RWPE1 (cell line): ENCODE measurements around the gene FAM234A.

ENCODE experiments used
- CTCF ChIA-PET: fragments of 350-600 bp; sonication (Branson Sonifier 250); formaldehyde crosslinking; extraction: SDS; loops from one replicate; lab custom pipeline; 2021; lab: Yijun Ruan, JAX
- POLR2A ChIA-PET: fragments of 400-600 bp; formaldehyde crosslinking; extraction: SDS; loops from one replicate; lab custom pipeline; 2020; ENCODE audit warnings: antibody characterized with exemption; ENCODE audit not compliant: low non-redundant PET; lab: Yijun Ruan, JAX
- DNase-seq: peaks from one replicate; pipeline ENCODE4 v3.0.0; 2012; ENCODE audit warnings: low spot score
- H3K27ac ChIP-seq: fragments of 450-650 bp; 2 replicates; pipeline ENCODE4 v1.5.1; 2017
- TF ChIP-seq, protein P1 (sequence below): fragments of 450-650 bp; conservative IDR thresholded peaks from 2 replicates; pipeline ENCODE4 v1.5.1; 2017; ENCODE audit warnings: low read depth, mild to moderate bottlenecking

FAM234A gene

GRCh38 chr16:272633-273546, 38.3 kb downstream of the FAM234A start:
- H3K27ac ChIP-seq: no peak overlapping the region
- POLR2A ChIA-PET: no interaction called here
- no peak for DNase-seq
- TF ChIP-seq, protein P1, sequence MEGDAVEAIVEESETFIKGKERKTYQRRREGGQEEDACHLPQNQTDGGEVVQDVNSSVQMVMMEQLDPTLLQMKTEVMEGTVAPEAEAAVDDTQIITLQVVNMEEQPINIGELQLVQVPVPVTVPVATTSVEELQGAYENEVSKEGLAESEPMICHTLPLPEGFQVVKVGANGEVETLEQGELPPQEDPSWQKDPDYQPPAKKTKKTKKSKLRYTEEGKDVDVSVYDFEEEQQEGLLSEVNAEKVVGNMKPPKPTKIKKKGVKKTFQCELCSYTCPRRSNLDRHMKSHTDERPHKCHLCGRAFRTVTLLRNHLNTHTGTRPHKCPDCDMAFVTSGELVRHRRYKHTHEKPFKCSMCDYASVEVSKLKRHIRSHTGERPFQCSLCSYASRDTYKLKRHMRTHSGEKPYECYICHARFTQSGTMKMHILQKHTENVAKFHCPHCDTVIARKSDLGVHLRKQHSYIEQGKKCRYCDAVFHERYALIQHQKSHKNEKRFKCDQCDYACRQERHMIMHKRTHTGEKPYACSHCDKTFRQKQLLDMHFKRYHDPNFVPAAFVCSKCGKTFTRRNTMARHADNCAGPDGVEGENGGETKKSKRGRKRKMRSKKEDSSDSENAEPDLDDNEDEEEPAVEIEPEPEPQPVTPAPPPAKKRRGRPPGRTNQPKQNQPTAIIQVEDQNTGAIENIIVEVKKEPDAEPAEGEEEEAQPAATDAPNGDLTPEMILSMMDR: no peak
- CTCF ChIA-PET: interaction anchor here (0.5 to 2.7 kb wide), 2 partner anchors 44 to 89 kb away, joined by 3 to 9 read pairs; partner anchors contain the start of gene LUC7L

GRCh38 chr16:273547-274421, 39.2 kb downstream of the FAM234A start:
- DNase-seq: peak; percentile 46
- ChIA-PET CTCF (interaction anchor here (0.5 to 2.7 kb wide), 3 partner anchors 32 to 88 kb away, joined by 3 to 9 read pairs (median 4); partner anchors contain the start of gene LUC7L), POLR2A (interaction anchor here (0.6 kb wide), 1 partner anchor 39 kb away, joined by 3 read pairs; the partner anchor contains the start of gene FAM234A)
- no peak overlapping the region for H3K27ac ChIP-seq
- TF ChIP-seq, protein P1: no peak

- ChIA-PET CTCF (interaction anchor here (2.7 kb wide), 1 partner anchor 87 kb away, joined by 9 read pairs; no protein-coding TSS in a partner anchor), POLR2A (no interaction called here)
- DNase-seq: no peak
- no peak overlapping the region for H3K27ac ChIP-seq
- TF ChIP-seq, protein P1: no peak
Observed at GRCh38 chr16:275041-275641, 40.5 kb downstream of the FAM234A start.

GRCh38 chr16:275786-276232, 41.2 kb downstream of the FAM234A start, which contains the start of gene RGS11:
Gene RGS11, minus strand, starts transcription at chr16:275944. Its CDS starts 33 bp downstream, at chr16:275911.
- H3K27ac ChIP-seq: no peak within 1 kb of the TSS
- CTCF ChIA-PET: no interaction called here
- DNase-seq: no peak
- POLR2A ChIA-PET: no interaction called here
- TF ChIP-seq, protein P1: no peak

- TF ChIP-seq, protein P1: no peak
- POLR2A ChIA-PET: no interaction called here
- no peak for DNase-seq
- no peak overlapping the region for H3K27ac ChIP-seq
- CTCF ChIA-PET: no interaction called here
Observed at GRCh38 chr16:276426-277077, 41.9 kb downstream of the FAM234A start.
